Brain microvascular endothelial cell (primary cell): ENCODE data around the gene MEGF10.

Source experiments
- DNase-seq: peaks from one replicate; pipeline ENCODE4 v3.0.0-alpha.2; 2020
- H3K27ac ChIP-seq: fragments of 250-450 bp; sonication (Bioruptor Pico); 2 replicates; pipeline ENCODE4 v1.5.1; 2020; ENCODE audit warnings: mild to moderate bottlenecking, moderate library complexity
- H3K27me3 ChIP-seq: fragments of 250-450 bp; sonication (Bioruptor Pico); replicated peaks from 2 replicates; pipeline ENCODE4 v1.5.1; 2020; ENCODE audit warnings: mild to moderate bottlenecking
- H3K36me3 ChIP-seq: fragments of 250-450 bp; sonication (Bioruptor Pico); replicated peaks from 2 replicates; pipeline ENCODE4 v1.5.1; 2020; ENCODE audit warnings: mild to moderate bottlenecking
- H3K4me3 ChIP-seq: 2 replicates; pipeline ENCODE4 v1.5.1; 2011; ENCODE audit warnings: low read depth, mild to moderate bottlenecking, control low read depth, low read length, moderate library complexity
- CTCF ChIP-seq: IDR thresholded peaks from 2 replicates; pipeline ENCODE4 v1.5.1; 2011; ENCODE audit warnings: low read depth, mild to moderate bottlenecking, moderate library complexity, low read length, control low read depth, inconsistent platforms; ENCODE audit errors: missing control alignments
- in situ Hi-C: cut with HindIII; loops from 2 replicates; pipeline ENCODE4 v1.10.0; 2017; ENCODE audit warnings: low sequenced_read_pairs, low pct_ligation_motif_present

Gene MEGF10

GRCh38 chr5:127412698-127413097, 122.1 kb downstream of the MEGF10 start:
- Histone ChIP-seq H3K36me3 (no peaks in the 10 kb centered on the region), H3K4me3 (no peak overlapping the region), H3K27ac (no peak overlapping the region), H3K27me3 (no peaks in the 10 kb centered on the region)
- DNase-seq, result no peak
- TF ChIP-seq CTCF, result no peak
- in situ Hi-C loops, result no loop called here

- no peaks in the 10 kb centered on the region for H3K27me3 ChIP-seq
- no peak overlapping the region for H3K27ac ChIP-seq
- H3K36me3 ChIP-seq, result no peaks in the 10 kb centered on the region
- no peak overlapping the region for H3K4me3 ChIP-seq
- TF ChIP-seq CTCF, result no peak
- DNase-seq, result no peak
- in situ Hi-C loops, result no loop called here
Measured at GRCh38 chr5:127415034-127415433, 124.4 kb downstream of the MEGF10 start.

GRCh38 chr5:127416906-127417305, 126.3 kb downstream of the MEGF10 start:
- TF ChIP-seq CTCF, result no peak
- H3K27me3 ChIP-seq, result no peaks in the 10 kb centered on the region
- DNase-seq, result no peak
- in situ Hi-C loops, result no loop called here
- H3K36me3 ChIP-seq, result no peaks in the 10 kb centered on the region
- H3K27ac ChIP-seq, result no peak overlapping the region
- no peak overlapping the region for H3K4me3 ChIP-seq

GRCh38 chr5:127417528-127417927, 126.9 kb downstream of the MEGF10 start:
- no peak for DNase-seq
- H3K36me3 ChIP-seq, result no peaks in the 10 kb centered on the region
- no peaks in the 10 kb centered on the region for H3K27me3 ChIP-seq
- no peak for TF ChIP-seq CTCF
- no peak overlapping the region for H3K27ac ChIP-seq
- in situ Hi-C loops, result no loop called here
- no peak overlapping the region for H3K4me3 ChIP-seq

- Histone ChIP-seq H3K27ac (no peak overlapping the region), H3K36me3 (no peaks in the 10 kb centered on the region), H3K27me3 (no peaks in the 10 kb centered on the region), H3K4me3 (no peak overlapping the region)
- no peak for DNase-seq
- TF ChIP-seq CTCF, result no peak
- in situ Hi-C loops, result no loop called here
Measured at GRCh38 chr5:127418367-127418766, 127.8 kb downstream of the MEGF10 start.

GRCh38 chr5:127418974-127419682, 128.5 kb downstream of the MEGF10 start:
- no peak for TF ChIP-seq CTCF
- in situ Hi-C loops, result no loop called here
- no peaks in the 10 kb centered on the region for H3K36me3 ChIP-seq
- no peaks in the 10 kb centered on the region for H3K27me3 ChIP-seq
- DNase-seq, result no peak
- H3K27ac ChIP-seq, result no peak overlapping the region
- H3K4me3 ChIP-seq, result no peak overlapping the region
